Muscle layer of duodenum (tissue), 2 donors: ENCODE data around the gene EFNA2.
"Not testable (repeated sequence)": the region's sequence is repeated elsewhere in the genome, so short reads cannot be mapped to it uniquely, and the experiment has no call there.

Experiments used
- H3K27ac ChIP-seq: one replicate; pipeline ENCODE4 v1.7.0; 2013; ENCODE audit warnings: mild to moderate bottlenecking, low read length
- H3K27me3 ChIP-seq: one replicate; pipeline ENCODE4 v1.7.0; 2013; ENCODE audit warnings: low read depth, mild to moderate bottlenecking, control low read depth, low read length
- H3K36me3 ChIP-seq, 2 donors: one replicate each; pipeline ENCODE4 v1.7.0; 2013; ENCODE audit warnings: low read length in 2 of 2, control low read depth in 1 of 2, mild to moderate bottlenecking in 1 of 2; ENCODE audit not compliant: insufficient read depth in 2 of 2, control insufficient read depth in 1 of 2
- H3K4me1 ChIP-seq, 2 donors: one replicate each; pipeline ENCODE4 v1.7.0; 2013; ENCODE audit warnings: low read length in 2 of 2, mild to moderate bottlenecking in 2 of 2, control low read depth in 1 of 2, moderate library complexity in 1 of 2; ENCODE audit not compliant: insufficient read depth in 2 of 2, control insufficient read depth in 1 of 2
- H3K4me3 ChIP-seq, 2 donors: one replicate each; pipeline ENCODE4 v1.7.0; 2013; ENCODE audit warnings: low read length in 2 of 2, low read depth in 1 of 2, mild to moderate bottlenecking in 1 of 2
- H3K9me3 ChIP-seq, 2 donors: one replicate each; pipeline ENCODE4 v1.7.0; 2013; ENCODE audit warnings: low read length in 2 of 2, control low read depth in 1 of 2, mild to moderate bottlenecking in 1 of 2; ENCODE audit not compliant: control insufficient read depth in 1 of 2
- donor health status: healthy.

The EFNA2 gene

DNA sequence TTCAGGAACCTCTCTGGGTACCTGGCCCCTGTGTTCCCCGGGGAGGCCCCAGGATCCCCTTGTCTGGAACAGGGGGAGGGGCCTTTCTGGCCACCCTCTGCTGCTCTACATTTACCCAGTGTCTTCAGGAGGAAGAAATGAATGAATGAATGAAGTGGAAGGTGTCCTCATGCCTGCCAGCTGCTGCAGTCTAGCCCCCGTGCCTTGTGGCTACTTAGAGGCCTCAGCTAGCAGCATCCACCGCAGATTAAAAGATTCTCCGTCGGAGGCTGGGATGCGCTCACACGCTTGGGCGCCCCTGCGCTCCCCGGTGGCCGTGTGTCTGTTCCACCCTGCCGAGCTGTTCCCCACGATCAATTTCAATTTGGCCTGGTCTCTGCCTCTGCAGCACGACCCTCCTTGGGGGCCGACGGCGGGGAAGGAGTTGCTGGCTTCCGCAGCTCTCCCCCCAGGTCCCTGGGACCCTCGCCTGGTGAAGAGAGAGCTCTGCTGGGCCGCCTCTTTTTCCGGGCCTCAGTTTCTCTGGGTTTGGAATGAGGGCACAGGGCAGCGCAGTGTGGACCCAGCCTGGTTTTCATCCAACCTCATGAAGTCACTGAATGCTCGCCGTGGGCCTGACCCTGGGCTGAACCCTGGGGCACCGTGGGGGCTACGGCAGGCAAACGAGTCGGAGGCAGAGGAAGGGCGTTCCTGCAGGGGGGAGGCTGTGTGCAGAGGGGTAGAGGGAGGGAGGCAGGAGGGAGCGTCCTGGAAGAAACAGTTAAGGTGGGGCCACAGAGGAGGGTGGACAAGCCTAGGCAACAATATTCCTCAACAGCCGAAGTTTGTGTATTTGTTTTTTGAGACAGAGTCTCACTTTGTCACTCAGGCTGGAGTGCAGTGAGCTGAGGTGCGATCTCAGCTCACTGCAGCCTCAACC is 28.3 kb downstream of the EFNA2 start:
- no peak overlapping the region for H3K27ac ChIP-seq
- H3K9me3 ChIP-seq = no peaks in the 10 kb centered on the region
- H3K4me1 ChIP-seq = peaks cover 0 to 9% of the 10 kb centered on the region in 2 donors
- no peak overlapping the region for H3K4me3 ChIP-seq
- H3K36me3 ChIP-seq = no peaks in the 10 kb centered on the region
- H3K27me3 ChIP-seq = peaks cover 11% of the 10 kb centered on the region

DNA sequence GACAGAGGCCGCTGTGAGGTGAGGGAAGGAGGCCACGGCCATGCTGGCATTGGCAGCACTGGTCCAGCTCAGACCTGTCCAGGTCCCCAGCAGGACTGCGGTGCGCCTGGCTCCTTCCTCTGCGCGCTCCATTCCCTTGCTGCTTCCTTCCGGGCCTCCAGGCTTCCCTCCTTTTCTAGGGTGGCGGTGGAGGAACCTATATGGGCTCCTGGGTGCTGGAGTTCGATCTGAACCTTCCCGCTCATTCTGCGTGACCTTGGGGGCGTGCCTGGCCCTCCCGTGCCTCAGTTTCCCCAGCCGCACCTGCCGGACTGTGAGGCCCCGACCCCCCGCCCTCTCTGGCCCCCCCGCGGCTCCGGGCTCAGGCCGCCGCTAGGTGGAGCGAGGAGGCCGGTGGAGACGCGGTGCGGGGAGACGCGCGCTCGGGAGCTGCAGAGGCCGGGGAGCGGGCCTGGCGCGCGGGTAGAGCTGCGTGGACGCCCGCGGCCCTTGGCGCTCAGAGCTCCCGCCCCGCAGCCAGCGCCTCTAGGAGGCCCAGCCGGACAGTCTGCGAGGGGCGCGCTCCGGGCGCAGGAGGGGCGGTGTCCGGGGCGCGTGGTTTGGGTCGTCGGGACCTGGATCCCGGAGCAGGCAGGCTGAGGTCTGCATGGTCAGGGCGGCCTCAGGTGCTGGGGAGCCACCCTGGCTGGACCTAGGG is 29.9 kb downstream of the EFNA2 start:
- Histone ChIP-seq H3K27me3 (peaks cover 11% of the 10 kb centered on the region), H3K4me1 (peaks cover 0 to 9% of the 10 kb centered on the region in 2 donors), H3K36me3 (no peaks in the 10 kb centered on the region), H3K4me3 (peak overlapping the region in 1 of 2 donors; percentile 54), H3K9me3 (no peaks in the 10 kb centered on the region), H3K27ac (no peak overlapping the region)

DNA sequence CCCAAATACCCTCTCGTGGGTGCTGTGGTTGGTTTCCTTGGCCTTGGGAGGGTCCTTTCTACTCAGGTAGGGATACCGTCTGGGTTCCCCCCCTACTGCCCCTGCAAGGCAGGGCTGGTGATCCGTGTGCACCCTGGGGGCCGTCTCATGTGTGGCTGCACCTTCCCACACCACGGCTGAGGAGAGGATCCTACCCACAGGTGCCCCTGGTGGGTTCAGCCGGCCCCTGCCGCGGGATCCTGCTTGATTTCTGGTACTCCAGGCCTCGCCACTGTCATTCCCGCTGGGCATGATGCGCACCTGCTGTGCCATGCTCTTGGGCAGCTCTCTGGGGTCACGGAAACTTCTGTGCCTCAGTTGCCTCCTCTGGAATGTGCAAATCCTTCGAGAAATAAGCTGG is 30.8 kb downstream of the EFNA2 start:
- Histone ChIP-seq H3K9me3 (no peaks in the 10 kb centered on the region), H3K27ac (no peak overlapping the region), H3K4me3 (no peak overlapping the region), H3K27me3 (peaks cover 11% of the 10 kb centered on the region), H3K4me1 (peaks cover 0 to 9% of the 10 kb centered on the region in 2 donors), H3K36me3 (no peaks in the 10 kb centered on the region)

DNA sequence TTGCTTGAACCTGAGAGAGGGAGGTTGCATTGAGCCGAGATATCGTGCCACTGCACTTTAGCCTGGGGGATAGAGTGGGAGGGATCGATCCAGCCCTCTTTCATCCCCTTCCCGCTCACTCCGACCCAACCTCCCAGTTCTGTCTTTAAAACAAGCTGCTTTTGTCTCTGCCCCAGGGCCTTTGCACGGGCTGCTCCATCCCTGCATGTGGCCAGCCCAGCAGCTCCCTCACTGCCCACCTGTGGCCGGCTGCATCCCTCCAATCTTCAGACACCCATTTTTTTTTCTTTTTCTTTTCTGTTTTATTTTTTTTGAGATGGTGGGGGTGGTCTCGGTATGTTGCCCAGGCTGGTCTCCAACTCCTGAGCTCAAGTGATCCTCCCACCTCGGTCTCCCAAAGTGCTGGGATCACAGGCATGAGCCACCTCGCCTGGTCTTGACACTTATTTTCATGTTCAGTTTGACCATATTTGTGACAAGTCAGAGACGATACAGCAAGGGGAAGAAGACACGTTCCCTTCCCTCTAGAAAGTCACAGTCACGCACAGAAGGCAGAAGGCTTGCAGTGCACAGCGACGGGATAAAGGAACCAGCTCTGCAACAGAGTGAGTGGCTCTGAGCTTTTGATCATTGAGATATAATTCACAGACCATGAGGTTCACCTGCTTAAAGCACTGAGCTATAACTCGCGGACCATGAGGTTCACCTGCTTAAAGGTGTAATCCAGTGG is 31.8 kb downstream of the EFNA2 start:
- H3K4me3 ChIP-seq = no peak overlapping the region
- H3K9me3 ChIP-seq = no peaks in the 10 kb centered on the region
- no peaks in the 10 kb centered on the region for H3K36me3 ChIP-seq
- H3K4me1 ChIP-seq = peaks cover 0 to 9% of the 10 kb centered on the region in 2 donors
- peaks cover 11% of the 10 kb centered on the region for H3K27me3 ChIP-seq
- H3K27ac ChIP-seq = no peak overlapping the region

DNA sequence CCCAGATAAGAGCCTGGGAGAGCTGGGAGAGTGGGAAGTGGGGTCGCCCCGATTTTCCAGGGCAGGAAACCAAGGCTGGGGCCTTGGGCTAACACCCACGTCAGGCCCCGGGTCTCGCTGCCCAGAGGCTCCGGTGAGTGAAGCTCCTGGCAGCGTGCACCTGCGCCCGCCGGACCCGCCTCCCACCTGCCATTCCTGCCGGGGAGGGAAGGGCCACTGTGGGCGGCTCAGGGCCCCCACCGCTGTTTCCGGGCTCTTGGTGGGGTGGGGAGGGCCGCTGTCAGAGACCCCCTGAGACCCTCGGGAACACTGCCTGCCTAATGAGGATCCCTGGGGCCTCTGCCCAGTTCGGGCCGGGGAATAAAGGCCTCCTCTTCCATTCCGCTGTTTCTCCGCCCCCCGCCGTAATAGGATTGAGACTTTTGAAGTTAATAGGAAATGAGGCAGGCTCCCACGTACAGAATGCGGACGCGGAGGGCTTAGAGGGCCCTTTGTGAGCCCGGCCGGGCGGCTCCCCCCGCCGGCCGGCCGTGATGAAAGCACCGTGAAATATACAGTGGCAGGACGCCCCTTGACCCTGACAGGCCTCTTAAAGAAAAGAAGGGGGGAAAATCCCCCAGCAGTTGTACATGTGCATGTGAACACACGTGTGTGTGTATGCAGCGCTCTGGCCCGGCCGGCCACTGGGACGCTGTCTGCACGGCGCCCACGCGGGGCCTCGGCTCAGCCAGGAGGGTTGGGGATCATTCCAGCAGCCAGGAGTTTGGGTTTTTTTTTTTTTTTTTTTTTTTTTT is 33.2 kb downstream of the EFNA2 start:
- Histone ChIP-seq H3K27ac (no peak overlapping the region), H3K36me3 (no peaks in the 10 kb centered on the region), H3K4me3 (no peak overlapping the region), H3K4me1 (peaks cover 0 to 9% of the 10 kb centered on the region in 2 donors), H3K27me3 (peaks cover 11% of the 10 kb centered on the region), H3K9me3 (no peaks in the 10 kb centered on the region)

DNA sequence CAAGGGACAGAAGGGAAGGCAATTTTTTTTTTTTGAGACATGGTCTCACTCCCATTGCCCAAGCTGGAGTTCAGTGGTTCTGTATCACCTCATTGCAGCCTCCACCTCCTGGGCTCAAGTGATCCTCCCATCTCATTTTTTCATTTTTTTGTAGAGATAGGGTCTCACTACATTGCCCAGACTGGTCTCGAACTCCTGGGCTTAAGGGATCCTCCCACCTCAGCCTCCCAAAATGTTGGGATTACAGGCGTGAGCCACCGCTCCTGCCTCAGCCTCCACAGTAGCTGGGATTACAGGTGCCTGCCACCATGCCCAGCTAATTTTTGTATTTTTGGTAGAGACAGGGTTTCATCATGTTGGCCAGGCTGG is 34.6 kb downstream of the EFNA2 start:
- H3K4me1 ChIP-seq = peaks cover 0 to 17% of the 10 kb centered on the region in 2 donors
- H3K36me3 ChIP-seq, H3K27ac ChIP-seq, H3K9me3 ChIP-seq, H3K4me3 ChIP-seq: not testable (repeated sequence)
- peaks cover 11% of the 10 kb centered on the region for H3K27me3 ChIP-seq

DNA sequence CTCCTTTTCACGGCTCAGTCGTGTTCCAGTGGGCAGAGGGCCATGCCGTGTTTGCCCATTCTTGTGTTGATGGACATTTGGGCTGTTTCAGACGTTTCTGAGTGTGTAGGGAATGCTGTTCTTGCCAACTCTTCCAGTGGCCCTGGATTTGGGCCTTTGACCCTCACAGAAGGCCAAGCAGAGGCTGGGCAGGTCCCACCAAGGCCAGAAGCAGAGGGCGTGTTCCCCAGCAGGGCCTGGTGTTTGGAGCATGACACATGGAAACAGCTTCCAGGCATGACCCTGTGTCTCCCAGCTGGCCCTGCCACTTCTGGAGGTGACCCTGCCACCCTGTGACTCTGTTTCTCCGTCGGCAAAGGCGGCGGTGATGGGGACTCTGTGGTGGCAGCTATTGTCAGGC is 35.9 kb downstream of the EFNA2 start:
- Histone ChIP-seq H3K9me3 (no peaks in the 10 kb centered on the region), H3K27me3 (peaks cover 10% of the 10 kb centered on the region), H3K36me3 (no peaks in the 10 kb centered on the region), H3K27ac (no peak overlapping the region), H3K4me3 (no peak overlapping the region), H3K4me1 (peaks cover 0 to 11% of the 10 kb centered on the region in 2 donors)

DNA sequence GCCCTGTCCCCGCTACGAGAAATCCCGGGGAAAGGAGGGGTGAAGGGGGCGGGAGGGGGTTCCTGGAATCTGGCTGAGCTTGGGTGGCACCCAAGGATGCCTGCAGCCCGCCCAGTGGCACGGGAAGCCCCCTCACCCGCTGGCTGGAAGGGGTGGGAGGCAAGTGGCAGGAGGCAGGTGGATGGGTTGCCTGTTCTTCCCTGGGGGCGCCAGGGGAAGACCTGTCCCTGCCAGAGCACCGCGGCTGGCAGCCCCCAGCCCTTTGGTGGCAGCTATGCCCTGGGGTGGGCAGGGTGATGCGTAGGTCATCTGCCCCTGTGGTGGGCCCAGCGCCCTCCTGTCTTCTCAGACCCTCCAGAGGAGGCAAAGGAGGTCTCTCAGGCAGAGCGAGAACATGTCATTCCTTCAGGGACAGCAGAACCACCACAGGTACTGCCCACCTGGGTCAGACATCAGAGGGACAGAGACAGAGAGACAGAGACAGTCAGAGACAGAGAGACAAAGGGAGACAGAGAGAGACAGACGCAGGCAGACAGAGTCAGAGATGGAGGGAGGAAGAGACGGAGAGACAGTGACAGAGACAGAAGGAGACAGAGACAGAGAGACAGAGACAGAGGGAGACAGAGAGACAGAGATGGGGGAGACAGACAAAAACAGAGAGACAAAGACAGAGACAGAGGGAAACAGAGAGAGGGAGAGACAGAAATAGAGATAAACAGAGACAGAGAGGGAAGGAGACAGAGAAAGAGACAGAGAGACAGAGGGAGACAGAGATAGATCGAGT is 36.7 kb downstream of the EFNA2 start:
- H3K4me3 ChIP-seq = no peak overlapping the region
- peaks cover 9% of the 10 kb centered on the region for H3K27me3 ChIP-seq
- H3K9me3 ChIP-seq = no peaks in the 10 kb centered on the region
- H3K4me1 ChIP-seq = peaks cover 0 to 11% of the 10 kb centered on the region in 2 donors
- H3K27ac ChIP-seq = no peak overlapping the region
- H3K36me3 ChIP-seq = no peaks in the 10 kb centered on the region

DNA sequence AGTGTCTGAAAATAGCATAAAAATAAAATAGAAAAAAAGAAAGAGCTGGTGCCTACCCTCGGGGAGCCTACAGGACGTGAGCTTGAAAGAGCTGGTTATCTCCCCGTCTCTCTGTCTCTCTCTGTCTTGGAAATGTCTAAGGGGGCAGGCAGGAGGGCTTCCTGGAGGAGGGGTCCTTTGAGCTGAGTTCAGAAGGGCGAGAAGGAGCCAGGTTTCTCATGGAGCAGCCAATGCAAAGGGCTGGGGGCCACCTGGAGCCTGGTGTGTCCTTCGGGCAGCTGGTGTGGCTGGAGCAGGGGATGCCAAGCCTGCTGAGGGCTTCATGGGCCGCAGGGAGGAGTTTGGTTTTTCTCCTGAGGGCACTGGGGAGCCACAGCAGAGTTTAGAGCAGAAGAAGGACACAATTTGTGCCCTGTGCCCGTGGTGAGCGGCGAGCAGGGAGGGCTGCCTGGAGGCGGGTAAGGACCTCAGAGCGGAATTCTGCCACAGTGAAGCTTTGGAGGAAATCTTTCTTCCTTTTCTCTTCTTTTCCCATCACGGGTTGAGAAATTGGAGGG is 38.7 kb downstream of the EFNA2 start:
- Histone ChIP-seq H3K27me3 (peaks cover 4% of the 10 kb centered on the region), H3K9me3 (no peaks in the 10 kb centered on the region), H3K36me3 (no peaks in the 10 kb centered on the region), H3K27ac (no peak overlapping the region), H3K4me1 (peaks cover 0 to 11% of the 10 kb centered on the region in 2 donors), H3K4me3 (peak overlapping the region in 1 of 2 donors; percentile 54)
